ENCODE results near the gene NCS1.

DNA sequence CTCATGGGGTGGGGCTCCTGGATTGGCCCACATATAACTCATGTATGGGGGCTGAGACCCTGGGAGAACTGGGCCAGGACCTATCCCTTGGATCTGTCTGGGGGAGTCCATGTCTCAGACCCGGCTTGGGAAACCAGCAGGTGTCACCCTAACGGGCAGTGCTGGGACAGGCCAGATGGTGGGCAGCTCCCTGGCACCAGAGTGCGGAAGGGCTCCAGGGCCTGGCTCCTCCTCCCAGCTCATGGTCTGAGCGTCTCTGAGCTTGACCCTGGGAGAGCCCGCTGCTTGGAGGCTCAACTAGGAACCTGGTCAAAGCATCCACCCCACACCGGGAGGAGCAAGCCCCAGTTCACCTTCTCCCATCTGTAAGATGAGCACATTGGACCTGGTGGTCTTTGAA lies 15.5 kb upstream of the NCS1 start:
- no peak for TF ChIP-seq POLR2A (IDR thresholded peaks at IDR 0.05; ENCODE audit: low read depth)
- TF ChIP-seq, protein P1, sequence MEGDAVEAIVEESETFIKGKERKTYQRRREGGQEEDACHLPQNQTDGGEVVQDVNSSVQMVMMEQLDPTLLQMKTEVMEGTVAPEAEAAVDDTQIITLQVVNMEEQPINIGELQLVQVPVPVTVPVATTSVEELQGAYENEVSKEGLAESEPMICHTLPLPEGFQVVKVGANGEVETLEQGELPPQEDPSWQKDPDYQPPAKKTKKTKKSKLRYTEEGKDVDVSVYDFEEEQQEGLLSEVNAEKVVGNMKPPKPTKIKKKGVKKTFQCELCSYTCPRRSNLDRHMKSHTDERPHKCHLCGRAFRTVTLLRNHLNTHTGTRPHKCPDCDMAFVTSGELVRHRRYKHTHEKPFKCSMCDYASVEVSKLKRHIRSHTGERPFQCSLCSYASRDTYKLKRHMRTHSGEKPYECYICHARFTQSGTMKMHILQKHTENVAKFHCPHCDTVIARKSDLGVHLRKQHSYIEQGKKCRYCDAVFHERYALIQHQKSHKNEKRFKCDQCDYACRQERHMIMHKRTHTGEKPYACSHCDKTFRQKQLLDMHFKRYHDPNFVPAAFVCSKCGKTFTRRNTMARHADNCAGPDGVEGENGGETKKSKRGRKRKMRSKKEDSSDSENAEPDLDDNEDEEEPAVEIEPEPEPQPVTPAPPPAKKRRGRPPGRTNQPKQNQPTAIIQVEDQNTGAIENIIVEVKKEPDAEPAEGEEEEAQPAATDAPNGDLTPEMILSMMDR (IDR thresholded peaks at IDR 0.05) = peak; percentile 35 to 59 (median 42)

Measured in esophagus muscularis mucosa (tissue), 3 donors.